Measurements from ENCODE around the gene EIF5.

Gene EIF5

DNA sequence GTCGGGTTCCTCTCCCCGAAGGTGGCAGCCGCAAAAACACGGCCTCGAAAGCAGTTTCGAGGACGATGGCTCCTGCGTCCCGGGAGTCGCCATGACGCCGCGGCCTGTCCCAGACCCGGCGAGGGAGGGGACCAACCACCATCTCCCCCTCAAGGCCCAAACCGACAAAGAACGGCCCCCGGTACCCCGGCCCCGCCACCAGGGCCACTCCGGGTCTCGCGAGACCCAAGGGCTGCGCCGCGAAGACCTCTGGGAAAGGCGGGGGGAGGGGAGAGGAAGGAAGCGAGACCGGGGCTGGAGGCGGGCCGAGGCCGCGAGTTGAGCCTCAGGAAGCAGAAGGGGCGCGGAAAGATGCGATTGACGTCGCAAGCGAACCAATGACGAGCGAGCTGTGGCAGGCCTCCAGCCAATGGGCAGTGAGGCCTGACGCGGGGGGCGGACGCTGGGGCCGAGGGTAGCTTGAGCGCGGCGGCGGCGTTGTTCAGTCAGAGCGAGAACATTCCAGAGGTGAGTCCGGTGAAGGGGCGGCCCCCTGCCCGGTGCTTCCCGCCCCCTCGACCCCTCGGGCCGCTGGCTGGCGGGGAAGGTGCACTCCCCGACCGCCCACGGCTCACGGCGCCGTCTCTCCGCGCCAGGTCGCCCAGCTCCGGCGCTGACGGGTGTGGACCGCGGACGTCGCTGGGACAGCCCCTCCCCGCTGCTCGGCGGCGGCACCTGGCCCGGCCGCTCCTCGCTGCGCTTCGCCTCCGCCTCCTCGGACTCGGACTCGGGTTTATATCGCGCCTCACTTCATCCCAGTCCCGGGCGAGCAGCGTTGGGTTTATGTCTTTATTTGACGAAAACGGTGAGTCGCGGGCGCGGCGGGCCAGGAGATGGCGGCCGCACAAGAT lies at the start of gene EIF5:
Gene EIF5 (plus strand): TSS at position 484 of the 890 bp plus-strand sequence. CDS start 1,624 bp downstream, outside the sequence.
- peak; percentile 99 for DNase-seq (ENCODE audit: low spot score)

DNA sequence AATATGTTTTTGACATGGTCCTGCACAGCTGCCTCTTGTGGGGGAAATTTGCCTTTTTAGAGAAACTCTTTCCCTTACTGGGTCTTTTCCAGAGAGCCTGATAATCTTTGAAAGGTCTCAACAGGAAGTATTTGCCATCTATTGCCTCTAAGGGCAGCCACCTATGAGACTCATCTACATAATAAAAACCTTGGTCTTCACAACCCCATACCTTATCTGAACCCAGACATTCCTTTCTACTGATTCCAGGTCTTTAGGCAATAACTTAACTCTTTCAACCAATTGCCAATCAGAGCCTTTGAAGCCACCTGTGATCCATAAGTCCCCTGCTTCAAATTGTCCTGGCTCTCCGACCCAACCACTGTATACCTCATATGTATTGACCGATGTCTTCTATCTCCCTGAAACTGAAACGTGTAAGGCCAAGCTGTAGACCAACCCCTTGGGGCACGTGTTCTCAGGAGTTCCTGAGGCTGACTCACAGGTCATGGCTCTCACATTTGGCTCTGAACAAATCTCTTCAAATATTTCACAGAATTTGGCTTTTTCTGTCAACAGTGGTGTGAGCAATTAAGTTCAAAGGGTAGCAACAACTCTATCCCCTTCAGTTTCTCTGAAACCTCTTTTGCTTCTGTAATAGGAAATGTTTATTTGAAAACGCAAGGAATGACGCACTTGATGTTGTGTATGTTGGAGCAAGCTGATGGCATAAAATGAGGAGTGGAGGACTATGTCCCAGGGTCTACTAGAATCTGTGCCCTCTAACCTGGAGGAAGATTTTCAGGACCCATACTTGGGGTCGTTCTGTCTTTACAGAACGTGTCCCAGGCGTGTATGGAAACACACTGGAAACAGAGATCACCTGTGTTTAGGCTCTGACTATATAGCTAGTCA lies 49.2 kb upstream of the EIF5 start:
- DNase-seq (ENCODE audit: low spot score) = no peak

DNA sequence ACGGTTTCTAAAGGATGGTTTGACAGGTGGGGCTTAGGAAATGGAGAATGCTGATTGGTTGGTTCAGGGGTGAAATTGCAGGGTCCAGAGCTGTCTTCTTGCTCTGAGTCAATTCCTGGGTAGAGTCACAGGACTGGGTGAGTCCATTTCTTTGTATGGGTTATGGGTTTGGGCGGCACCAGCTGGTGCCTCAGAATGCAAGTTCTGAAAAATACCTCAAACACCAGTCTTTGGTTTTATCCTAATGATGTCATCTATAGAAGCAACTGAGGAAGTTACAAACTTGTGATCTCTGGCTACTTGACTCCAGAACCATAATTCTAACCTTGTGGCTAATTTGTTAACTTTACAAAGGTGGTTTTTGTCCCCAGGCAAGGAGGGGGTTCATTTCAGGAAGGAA lies 47.6 kb upstream of the EIF5 start:
- no peak for DNase-seq (ENCODE audit: low spot score)

DNA sequence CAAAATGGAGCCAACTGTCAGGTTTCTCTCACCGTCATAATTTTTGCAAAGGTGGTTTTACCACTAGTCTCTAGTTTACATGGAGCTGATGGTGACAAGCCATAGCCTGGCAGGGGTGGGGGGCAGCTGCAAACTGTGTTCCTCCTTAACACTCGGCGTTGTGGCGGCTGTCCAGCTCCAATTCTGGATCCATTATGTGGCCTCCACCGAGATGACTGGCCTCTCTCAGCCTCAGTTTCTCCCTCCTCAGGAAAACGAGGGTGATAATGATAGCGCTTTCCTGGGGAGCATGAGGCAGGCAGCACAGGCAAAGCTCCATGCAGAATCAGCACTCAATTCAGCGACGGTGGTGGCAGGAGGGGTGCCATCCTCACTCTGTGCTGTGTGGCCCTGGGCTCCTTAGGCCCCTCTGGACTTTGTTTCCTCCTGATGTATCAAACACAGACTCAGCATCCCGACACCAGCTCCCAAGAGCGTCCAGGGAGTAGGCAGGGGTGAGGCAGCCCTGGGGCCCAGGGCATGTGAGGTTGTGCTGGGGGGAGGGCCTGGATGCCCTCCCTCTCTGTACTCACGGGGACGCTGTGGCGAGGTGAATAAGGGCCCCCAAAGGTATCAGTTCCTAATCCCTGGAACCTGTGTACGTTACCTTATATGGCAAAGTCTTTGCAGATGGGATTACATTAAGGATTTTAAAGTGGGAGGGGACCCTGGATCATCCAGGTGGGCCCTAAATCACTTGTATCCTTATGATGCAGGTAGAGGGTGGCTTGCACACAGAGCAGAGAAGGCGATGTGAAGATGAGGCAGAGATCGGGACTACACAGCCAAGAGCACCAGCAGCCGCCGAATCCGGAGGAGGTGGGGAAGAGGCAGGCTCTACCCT lies 46.8 kb upstream of the EIF5 start:
- no peak for DNase-seq (ENCODE audit: low spot score)

GRCh38 chr14:103288076-103288766 lies 45.8 kb upstream of the EIF5 start:
- DNase-seq (ENCODE audit: low spot score) = no peak

DNA sequence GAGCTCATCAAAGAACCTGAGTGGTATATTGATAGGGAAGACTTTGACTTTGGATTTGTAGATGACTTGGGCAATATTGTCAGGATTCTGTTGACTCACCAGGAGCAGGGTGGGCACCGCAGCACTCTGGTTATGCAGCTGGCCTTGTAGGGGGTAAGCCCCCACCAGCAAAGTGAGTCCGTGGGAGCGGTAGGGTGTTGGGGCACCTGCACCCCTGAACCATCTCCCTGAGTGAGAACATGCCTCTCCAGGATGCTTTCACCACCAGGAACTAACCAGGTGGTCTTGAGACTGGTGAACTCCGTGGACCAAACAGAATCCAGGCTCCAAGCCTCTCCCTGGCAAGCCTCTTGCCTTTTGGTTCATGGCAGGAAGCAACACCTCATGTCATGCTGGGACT lies 44.0 kb upstream of the EIF5 start:
- no peak for DNase-seq (ENCODE audit: low spot score)

DNA sequence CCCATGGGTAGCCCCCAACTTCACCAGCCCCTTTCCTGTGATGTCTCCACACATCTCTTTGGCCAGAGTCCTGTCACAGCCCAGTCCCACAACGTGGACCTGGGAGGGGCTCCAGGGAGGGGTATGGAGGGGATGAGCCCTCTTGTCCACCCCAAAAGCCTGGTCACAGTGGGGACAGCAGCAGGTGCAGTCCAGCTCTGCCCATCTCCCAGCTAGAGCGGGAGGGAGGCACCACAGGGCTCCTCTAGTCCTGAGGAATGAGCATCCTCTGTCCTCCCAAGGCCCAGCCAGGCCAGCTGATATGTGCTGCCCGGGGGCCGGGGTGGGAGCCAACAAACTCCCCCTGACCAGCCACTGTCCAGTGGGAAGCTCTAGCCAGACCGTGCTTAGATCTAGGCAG lies 43.5 kb upstream of the EIF5 start:
- no peak for DNase-seq (ENCODE audit: low spot score)

DNA sequence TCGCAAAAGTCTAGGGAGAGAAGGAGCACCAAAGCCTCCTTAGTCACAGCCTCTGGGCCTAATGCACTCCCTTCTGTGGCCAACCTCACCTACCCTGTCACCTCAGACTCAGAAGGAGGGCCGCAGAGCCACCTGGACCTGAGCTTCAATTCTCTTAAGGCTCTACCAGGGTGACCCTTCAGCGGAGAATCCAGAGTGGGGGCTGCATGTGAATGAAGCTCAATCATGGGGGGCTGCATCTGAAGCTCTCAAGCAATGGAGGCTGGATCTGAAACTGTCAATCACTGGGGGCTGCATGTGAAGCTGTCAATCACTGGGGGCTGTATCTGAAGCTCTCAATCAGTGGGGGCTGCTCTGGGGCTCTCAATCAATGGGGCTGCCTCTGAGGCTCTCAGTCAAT lies 43.1 kb upstream of the EIF5 start:
- DNase-seq (ENCODE audit: low spot score) = no peak

- DNase-seq (ENCODE audit: low spot score) = peak; percentile 66
These were observed 41.3 kb upstream of the EIF5 start for GRCh38 chr14:103292426-103293374.

DNA sequence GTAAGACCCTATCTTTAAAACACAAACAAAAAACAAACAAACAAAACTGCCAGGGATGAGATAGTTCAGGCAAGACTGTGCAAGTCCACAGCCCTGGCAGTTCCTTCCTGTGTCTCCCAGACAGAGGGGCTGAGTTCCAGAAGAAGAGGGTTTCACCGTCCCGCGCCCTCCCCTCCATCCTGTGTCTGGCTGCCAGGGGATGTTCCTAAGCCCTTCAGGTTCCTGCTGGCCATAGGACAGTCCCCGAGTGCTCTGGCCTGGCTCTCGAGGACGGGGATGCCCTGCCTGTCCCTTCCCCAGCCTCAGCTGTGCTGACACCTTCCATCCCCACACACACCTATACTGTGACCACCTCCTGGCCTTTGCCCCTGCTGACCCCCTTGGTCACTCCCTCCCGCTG lies 40.6 kb upstream of the EIF5 start:
- no peak for DNase-seq (ENCODE audit: low spot score)

- DNase-seq (ENCODE audit: low spot score) = no peak
These were observed 39.9 kb upstream of the EIF5 start for GRCh38 chr14:103294091-103294490.

DNA sequence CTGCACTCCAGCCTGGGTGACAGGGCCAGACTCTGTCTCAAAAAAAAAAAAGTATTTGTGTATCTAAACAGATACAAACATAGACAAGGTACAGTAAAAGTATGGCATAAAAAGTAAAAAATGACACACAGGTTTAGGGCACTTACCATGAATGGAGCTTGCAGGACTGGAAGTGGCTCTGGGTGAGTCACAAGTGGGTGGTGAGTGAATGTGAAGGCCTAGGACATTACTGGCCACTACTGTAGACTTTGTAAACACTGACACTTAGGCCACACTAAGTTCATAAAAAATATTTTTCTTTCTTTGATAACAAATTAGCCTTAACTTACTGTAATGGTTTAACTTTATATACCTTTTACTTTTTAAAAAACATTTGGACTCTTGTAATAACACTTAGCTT lies 38.0 kb upstream of the EIF5 start:
- no peak for DNase-seq (ENCODE audit: low spot score)

- DNase-seq (ENCODE audit: low spot score) = no peak
These were observed 37.0 kb upstream of the EIF5 start for GRCh38 chr14:103296987-103297386.

DNA sequence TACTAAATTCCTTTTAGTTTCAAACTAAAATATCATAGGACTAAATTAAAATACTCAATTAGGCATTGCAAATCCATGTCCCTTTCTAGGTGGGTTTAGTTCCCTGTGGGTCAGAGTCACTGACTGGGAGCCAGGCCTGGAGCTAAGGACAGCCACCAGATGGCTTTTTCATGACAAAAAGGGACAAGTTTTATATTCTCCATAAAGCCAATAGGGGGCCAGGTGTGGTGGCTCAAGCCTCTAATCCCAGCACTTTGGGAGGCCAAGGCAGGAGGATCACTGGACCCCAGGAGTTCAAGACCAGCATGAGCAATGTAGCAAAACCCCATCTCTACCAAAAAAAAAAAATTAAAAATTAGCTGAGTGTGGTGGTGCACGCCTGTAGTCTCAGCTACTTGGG lies 35.4 kb upstream of the EIF5 start:
- DNase-seq (ENCODE audit: low spot score) = no peak

DNA sequence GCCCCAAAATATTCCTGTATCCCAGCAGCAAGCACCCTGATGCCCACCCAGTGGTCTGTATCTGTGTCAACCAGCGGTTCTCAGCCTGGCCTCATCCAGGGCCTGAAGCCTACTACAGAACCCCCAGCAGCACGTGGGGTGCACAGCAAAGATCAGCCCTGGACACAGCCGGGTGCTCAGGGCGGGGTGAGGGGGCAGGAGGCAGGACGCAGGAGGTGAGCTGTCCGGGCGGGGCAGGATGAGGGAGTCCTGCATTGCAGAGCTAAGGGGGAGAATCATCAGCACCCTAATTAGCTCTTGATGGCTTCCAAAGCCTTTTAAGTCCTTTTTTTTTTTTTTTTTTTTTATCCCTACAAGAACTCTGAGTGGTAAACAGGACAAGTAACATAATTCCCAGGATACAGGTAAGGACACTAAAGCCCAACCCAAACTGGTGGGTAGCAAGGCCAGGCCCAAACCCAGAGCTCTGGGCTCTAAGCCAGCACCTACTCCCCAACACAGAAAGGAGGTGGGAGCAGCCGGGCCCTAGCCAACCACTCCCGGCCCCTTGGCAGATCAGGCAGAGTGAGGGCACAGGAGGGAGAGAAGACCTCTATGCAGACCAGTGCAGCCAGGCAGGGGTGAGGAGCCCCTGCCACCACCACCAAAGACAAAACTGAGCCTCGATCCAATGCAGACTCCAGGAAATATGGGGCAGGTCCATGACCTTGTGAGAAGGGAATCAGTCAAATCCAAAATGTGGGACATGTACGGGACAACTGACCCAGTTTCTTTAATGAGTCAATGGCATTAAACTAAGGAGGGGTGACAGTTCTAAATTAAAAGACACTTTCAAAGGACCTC lies 32.3 kb upstream of the EIF5 start:
- no peak for DNase-seq (ENCODE audit: low spot score)

DNA sequence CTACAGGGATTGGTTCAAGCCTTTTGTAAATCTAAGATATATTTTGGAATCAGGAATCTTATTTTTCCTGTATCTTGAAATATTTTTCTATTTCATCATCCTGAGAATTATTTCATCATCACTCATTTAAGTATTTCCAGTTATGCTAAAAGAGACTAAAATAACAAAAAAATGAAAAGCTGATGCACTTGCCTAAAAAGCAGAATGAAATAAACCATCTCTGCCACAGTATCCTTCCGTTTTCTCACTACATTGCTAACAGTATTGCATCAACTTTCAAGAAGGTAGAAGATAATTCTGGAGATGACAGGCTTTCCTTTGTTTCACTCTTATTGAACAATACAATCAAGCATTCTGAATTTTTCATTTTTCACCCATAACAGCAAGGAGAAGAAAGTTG lies 31.1 kb upstream of the EIF5 start:
- no peak for DNase-seq (ENCODE audit: low spot score)

DNA sequence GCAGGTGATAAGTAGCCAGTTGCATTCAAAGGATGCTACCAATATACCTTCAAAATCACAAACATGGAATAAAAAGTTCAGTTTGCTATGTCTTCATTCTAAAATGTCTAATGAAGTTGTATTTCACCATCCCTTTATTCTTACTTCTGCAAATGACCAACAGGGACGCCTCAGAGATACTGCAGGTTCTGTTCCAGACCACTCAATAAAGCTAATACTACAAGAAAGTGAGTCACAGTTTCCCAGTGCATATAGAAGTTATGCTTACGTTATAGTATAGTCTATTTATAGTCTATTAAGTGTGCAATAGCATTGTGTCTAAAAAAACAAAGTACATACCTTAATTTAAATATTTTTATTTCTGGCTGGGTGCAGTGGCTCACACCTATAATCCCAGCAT lies 29.3 kb upstream of the EIF5 start:
- no peak for DNase-seq (ENCODE audit: low spot score)

GRCh38 chr14:103308717-103309616 lies 25.1 kb upstream of the EIF5 start:
- no peak for DNase-seq (ENCODE audit: low spot score)

Data from CD4-positive, alpha-beta T cell treated with Interleukin-2 at 100 ng/mL for 4 hours (primary cell).